GM13977 (cell line): Measurements from ENCODE around the gene SPRY1.

Source experiments
- DNase-seq: peaks from one replicate; pipeline ENCODE4 v3.0.0; 2012; ENCODE audit warnings: low spot score
- CTCF ChIP-seq: IDR thresholded peaks from 2 replicates; pipeline ENCODE4 v1.5.1; 2012; ENCODE audit warnings: mild to moderate bottlenecking, control low read depth; ENCODE audit not compliant: insufficient read depth; ENCODE audit errors: extremely low read depth, missing control alignments
- in situ Hi-C: fragments of 300-500 bp; cut with MboI; formaldehyde crosslinking; loops from one replicate; pipeline ENCODE4 v1.12.0; 2022; ENCODE audit warnings: low sequenced_read_pairs, low pct_unique_long_range_greater_than_20kb, mixed read lengths, inconsistent platforms; ENCODE audit not compliant: unreplicated experiment

SPRY1 gene, protein sequence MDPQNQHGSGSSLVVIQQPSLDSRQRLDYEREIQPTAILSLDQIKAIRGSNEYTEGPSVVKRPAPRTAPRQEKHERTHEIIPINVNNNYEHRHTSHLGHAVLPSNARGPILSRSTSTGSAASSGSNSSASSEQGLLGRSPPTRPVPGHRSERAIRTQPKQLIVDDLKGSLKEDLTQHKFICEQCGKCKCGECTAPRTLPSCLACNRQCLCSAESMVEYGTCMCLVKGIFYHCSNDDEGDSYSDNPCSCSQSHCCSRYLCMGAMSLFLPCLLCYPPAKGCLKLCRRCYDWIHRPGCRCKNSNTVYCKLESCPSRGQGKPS

GRCh38 chr4:123396307-123397143, at the start of gene SPRY1:
TSS of gene SPRY1 (plus strand) at chr4:123396795. CDS start at chr4:123401592, 4,797 bp downstream.
- in situ Hi-C loops: loop anchor here (25.0 kb wide), 1 partner anchor 266 kb away; no protein-coding TSS in a partner anchor
- DNase-seq: peak; percentile 62
- TF ChIP-seq CTCF: no peak

GRCh38 chr4:123346951-123347350, 49.6 kb upstream of the SPRY1 start:
- no peak for DNase-seq
- in situ Hi-C loops: no loop called here
- no peak for TF ChIP-seq CTCF

DNA sequence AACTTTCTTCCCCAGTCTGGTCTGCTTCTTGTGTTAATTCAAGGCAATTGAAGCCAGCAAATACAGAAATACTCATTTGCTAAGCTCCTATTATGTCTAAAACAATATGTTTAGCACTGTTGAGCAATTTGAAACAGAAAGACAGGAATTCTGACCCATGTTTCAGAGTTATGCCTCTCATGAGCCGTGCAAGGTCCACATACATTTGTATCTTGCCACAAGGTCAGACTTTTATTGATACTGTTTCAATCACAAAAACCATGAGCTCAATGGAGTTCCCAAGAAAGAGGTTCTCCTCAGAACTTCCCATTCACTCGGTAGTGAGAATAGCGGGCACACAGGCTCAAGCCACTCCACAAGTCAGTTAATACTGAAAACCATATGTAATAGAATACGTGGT, 47.6 kb upstream of the SPRY1 start:
- TF ChIP-seq CTCF: no peak
- in situ Hi-C loops: no loop called here
- DNase-seq: no peak

DNA sequence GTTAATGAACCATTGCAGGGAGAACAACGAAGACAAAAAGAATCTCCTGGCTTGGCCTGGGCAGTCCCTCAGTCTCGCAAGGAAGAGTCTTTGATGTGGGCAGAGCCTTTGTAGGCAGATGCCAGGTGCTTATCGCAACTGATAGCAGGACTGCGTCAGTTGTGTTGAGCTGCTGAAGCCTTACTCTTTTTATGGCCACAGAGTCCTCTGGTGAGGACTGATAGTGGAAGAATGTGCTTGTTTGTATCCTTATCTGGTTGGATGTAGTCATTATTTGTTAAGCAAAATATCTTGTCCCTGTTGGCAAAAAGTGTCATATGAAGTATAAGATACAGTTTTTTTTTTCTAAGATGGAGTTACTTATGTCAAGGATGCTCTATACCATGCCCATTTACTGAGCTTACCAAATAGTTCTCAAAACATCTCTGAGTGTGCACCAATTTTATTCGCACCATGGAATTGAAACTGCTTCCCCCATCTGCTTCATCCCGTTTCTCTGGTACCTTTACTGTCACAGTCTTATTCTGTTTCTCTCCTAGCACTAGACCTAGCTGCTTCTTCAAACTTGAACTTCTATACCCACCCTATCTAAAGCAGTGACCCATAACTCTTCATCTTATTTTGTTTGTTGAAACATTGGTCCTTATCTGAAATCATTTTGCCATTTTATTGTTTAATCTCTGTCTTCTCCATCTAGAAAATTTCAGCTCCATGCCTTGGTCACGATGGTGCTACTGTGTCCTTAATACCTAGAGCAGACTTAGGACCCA, 47.0 kb upstream of the SPRY1 start:
- TF ChIP-seq CTCF: no peak
- in situ Hi-C loops: no loop called here
- DNase-seq: no peak

DNA sequence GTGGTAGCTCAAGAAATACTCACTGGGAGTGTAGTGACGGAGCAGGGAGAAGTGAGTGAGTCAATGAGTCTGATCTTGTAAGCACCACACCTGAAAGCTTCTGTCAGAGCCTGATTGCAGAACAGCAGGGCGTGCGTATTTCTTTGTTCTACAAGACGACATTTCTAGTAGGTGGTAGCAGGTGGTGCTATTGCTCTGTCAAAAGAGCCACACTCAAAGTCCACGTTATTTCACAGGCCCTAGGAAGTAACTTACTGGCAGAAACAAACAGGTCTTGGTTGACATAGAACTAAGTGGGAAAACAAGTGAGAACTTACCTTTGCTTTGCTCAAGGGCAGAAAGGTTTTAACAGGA, 46.4 kb upstream of the SPRY1 start:
- no peak for DNase-seq
- no peak for TF ChIP-seq CTCF
- in situ Hi-C loops: no loop called here

- no peak for DNase-seq
- TF ChIP-seq CTCF: no peak
- in situ Hi-C loops: no loop called here
These were observed 45.9 kb upstream of the SPRY1 start for GRCh38 chr4:123350726-123351125.
